H1 (cell line): ENCODE measurements around the gene CATSPERD. TPM values are rescaled to one million over a fixed set of nuclear protein-coding genes. Genes with fewer than 3 reads are reported as not detected.
A peak's percentile ranks its signal among the peaks of the same experiment; 100 is the strongest.

Experiments used
- CTCF ChIA-PET: fragments of 300-600 bp; sonication (Branson Sonifier 250); formaldehyde crosslinking; loops from one replicate; lab custom pipeline; 2021; ENCODE audit not compliant: partially characterized antibody; lab: Charles Lee
- POLR2A ChIA-PET: fragments of 300-600 bp; sonication (Branson Sonifier 250); formaldehyde crosslinking; loops from one replicate; lab custom pipeline; 2021; ENCODE audit warnings: inconsistent platforms; ENCODE audit not compliant: partially characterized antibody; lab: Charles Lee
- DNase-seq, 2 experiments: peaks; one replicate each; pipeline versions ENCODE4 v3.0.0 to v3.0.0-alpha.2; 2010 to 2022; ENCODE audit warnings: low spot score in 2 of 2, low read depth in 1 of 2, mixed read lengths in 1 of 2
- FAIRE-seq: peaks from 2 replicates; lab custom pipeline; 2011; peaks lifted over from hg19 to GRCh38; lab: Jason Lieb, UNC
- H2AFZ ChIP-seq: 2 replicates; pipeline ENCODE4 v1.8.1; 2012; ENCODE audit warnings: low read length, inconsistent platforms
- H2AK5ac ChIP-seq: 2 replicates; pipeline ENCODE4 v1.6.1; 2013; ENCODE audit warnings: low read depth, low read length
- H2BK120ac ChIP-seq: replicated peaks from 2 replicates; pipeline ENCODE3; 2013; ENCODE audit warnings: low read depth, low read length, inconsistent platforms
- H2BK12ac ChIP-seq: 2 replicates; pipeline ENCODE4 v1.6.1; 2013; ENCODE audit warnings: low read depth, low read length
- H2BK15ac ChIP-seq: 2 replicates; pipeline ENCODE4 v1.6.1; 2013; ENCODE audit warnings: low read length
- H2BK20ac ChIP-seq: 2 replicates; pipeline ENCODE4 v1.6.1; 2013; ENCODE audit warnings: low read length
- H2BK5ac ChIP-seq: 2 replicates; pipeline ENCODE4 v1.6.1; 2013; ENCODE audit warnings: low read depth, low read length
- H3K14ac ChIP-seq: 2 replicates; pipeline ENCODE4 v1.6.1; 2013; ENCODE audit warnings: inconsistent platforms; ENCODE audit not compliant: insufficient read length
- H3K18ac ChIP-seq: 2 replicates; pipeline ENCODE4 v1.6.1; 2013; ENCODE audit warnings: low read length; ENCODE audit errors: extremely low read depth
- H3K23ac ChIP-seq: 2 replicates; pipeline ENCODE4 v1.6.1; 2013; ENCODE audit warnings: inconsistent platforms; ENCODE audit not compliant: insufficient read length
- H3K23me2 ChIP-seq: 2 replicates; pipeline ENCODE4 v1.6.1; 2013; ENCODE audit warnings: low read depth, low read length
- H3K27ac ChIP-seq: 2 replicates; pipeline ENCODE4 v1.6.1; 2011; ENCODE audit warnings: low read depth, low read length, inconsistent platforms
- H3K27me3 ChIP-seq, 4 experiments: replicated peaks in 1 of 4; 1 replicate in 1 of 4; 2 replicates in 3 of 4; pipeline versions ENCODE4 v1.6.1 to v1.8.1; 2011 to 2013; ENCODE audit warnings: low read length in 3 of 4, mild to moderate bottlenecking in 3 of 4, inconsistent platforms in 2 of 4, mixed read lengths in 2 of 4, moderate library complexity in 1 of 4; ENCODE audit not compliant: control insufficient read depth in 3 of 4, insufficient read depth in 3 of 4; ENCODE audit errors: extremely low read depth in 1 of 4
- H3K36me3 ChIP-seq, 4 experiments: 2 replicates each; pipeline versions ENCODE4 v1.6.1 to v1.8.1; 2011 to 2013; ENCODE audit warnings: mild to moderate bottlenecking in 4 of 4, low read length in 3 of 4, moderate library complexity in 2 of 4, control low read depth in 1 of 4, inconsistent platforms in 1 of 4; ENCODE audit not compliant: insufficient read depth in 4 of 4, control insufficient read depth in 2 of 4
- H3K4ac ChIP-seq: replicated peaks from 2 replicates; pipeline ENCODE3; 2013; ENCODE audit warnings: low read length, low read depth, mixed read lengths, inconsistent platforms; ENCODE audit not compliant: insufficient read length
- H3K4me1 ChIP-seq, 4 experiments: replicated peaks in 1 of 4; 1 replicate in 1 of 4; 2 replicates in 3 of 4; pipeline versions ENCODE4 v1.6.1 to v1.8.1; 2011 to 2013; ENCODE audit warnings: low read length in 3 of 4, inconsistent platforms in 2 of 4, mixed read lengths in 1 of 4; ENCODE audit not compliant: insufficient read depth in 4 of 4, control insufficient read depth in 3 of 4
- H3K4me2 ChIP-seq, 2 experiments: 2 replicates each; pipeline versions ENCODE4 v1.6.1 to v1.8.1; 2011 to 2013; ENCODE audit warnings: low read depth in 2 of 2, low read length in 2 of 2, control low read depth in 1 of 2, inconsistent platforms in 1 of 2, mild to moderate bottlenecking in 1 of 2; ENCODE audit not compliant: insufficient read depth in 1 of 2
- H3K4me3 ChIP-seq, 4 experiments: fragments of 200-600, 300-600 bp in 1 of 4; sonication (generic), shearing (Covaris generic), sonication (Bioruptor Twin) in 1 of 4; 2 replicates each; pipeline versions ENCODE4 v1.5.1 to v1.8.1; 2011 to 2016; ENCODE audit warnings: low read length in 4 of 4, low read depth in 3 of 4, control low read depth in 2 of 4, inconsistent platforms in 2 of 4, mild to moderate bottlenecking in 2 of 4, mixed read lengths in 1 of 4, moderate library complexity in 1 of 4; ENCODE audit not compliant: insufficient read depth in 2 of 4; ENCODE audit errors: extremely low read depth in 1 of 4
- H3K56ac ChIP-seq: replicated peaks from 2 replicates; pipeline ENCODE3; 2013; ENCODE audit warnings: low read depth, mild to moderate bottlenecking, mixed read lengths, low read length, inconsistent platforms; ENCODE audit not compliant: insufficient read length
- H3K79me1 ChIP-seq: 2 replicates; pipeline ENCODE4 v1.6.1; 2013; ENCODE audit warnings: low read depth, low read length, control low read depth
- H3K79me2 ChIP-seq, 2 experiments: 2 replicates each; pipeline versions ENCODE4 v1.6.1 to v1.8.1; 2012 to 2013; ENCODE audit warnings: low read length in 2 of 2, mild to moderate bottlenecking in 2 of 2, inconsistent platforms in 1 of 2; ENCODE audit not compliant: insufficient read depth in 2 of 2, control insufficient read depth in 1 of 2
- H3K9ac ChIP-seq, 4 experiments: replicated peaks in 1 of 4; 1 replicate in 1 of 4; 2 replicates in 3 of 4; pipeline versions ENCODE4 v1.6.1 to v1.8.1; 2011 to 2013; ENCODE audit warnings: low read depth in 3 of 4, low read length in 3 of 4, control low read depth in 2 of 4, mild to moderate bottlenecking in 2 of 4, moderate library complexity in 2 of 4, inconsistent platforms in 1 of 4; ENCODE audit errors: extremely low read depth in 1 of 4
- H3K9me3 ChIP-seq, 2 experiments: 2 replicates each; pipeline versions ENCODE4 v1.6.1 to v1.8.1; 2012 to 2013; ENCODE audit warnings: mild to moderate bottlenecking in 2 of 2, moderate library complexity in 2 of 2, control low read depth in 1 of 2, inconsistent platforms in 1 of 2, low read depth in 1 of 2, low read length in 1 of 2, mixed read lengths in 1 of 2; ENCODE audit not compliant: insufficient read depth in 2 of 2
- H4K20me1 ChIP-seq, 2 experiments: replicated peaks in 1 of 2; 2 replicates each; pipeline versions ENCODE3 to v1.8.1; 2011 to 2013; ENCODE audit warnings: inconsistent platforms in 2 of 2, low read length in 2 of 2, mild to moderate bottlenecking in 1 of 2; ENCODE audit not compliant: insufficient read depth in 2 of 2, control insufficient read depth in 1 of 2
- H4K5ac ChIP-seq: 2 replicates; pipeline ENCODE4 v1.6.1; 2013; ENCODE audit warnings: low read length, low read depth, mixed read lengths, inconsistent platforms; ENCODE audit not compliant: insufficient read length
- H4K8ac ChIP-seq: 2 replicates; pipeline ENCODE4 v1.8.0; 2013; ENCODE audit warnings: mild to moderate bottlenecking, moderate library complexity, low read length, inconsistent platforms; ENCODE audit not compliant: insufficient read depth; ENCODE audit errors: extremely low read depth
- H4K91ac ChIP-seq: replicated peaks from 2 replicates; pipeline ENCODE3; 2013; ENCODE audit warnings: low read length, mixed read lengths, inconsistent platforms; ENCODE audit not compliant: insufficient read length
- SP1 ChIP-seq: IDR thresholded peaks from 2 replicates; pipeline ENCODE4 v1.6.1; 2011; ENCODE audit warnings: low read depth, low read length
- WGBS, 2 experiments: shearing (Covaris generic) in 1 of 2; methylation state at CpG; one replicate each; pipeline versions ENCODE4 v1.1.6 to v1.1.7; 2013 to 2015; ENCODE audit warnings: low lambda C conversion rate in 2 of 2, mixed read lengths in 2 of 2, inconsistent platforms in 1 of 2, low coverage in 1 of 2, missing lambda C conversion rate in 1 of 2; ENCODE audit not compliant: insufficient replicate concordance in 2 of 2, insufficient coverage in 1 of 2, insufficient read length in 1 of 2; ENCODE audit errors: extremely low coverage in 1 of 2, missing lambda C conversion rate in 1 of 2; 5-methylcytosine and 5-hydroxymethylcytosine counted together
- polyA plus RNA-seq, 7 experiments: library from polyadenylated mRNA; depleted of rRNA in 3 of 7; stranded (reverse) in 5 of 7; unstranded in 2 of 7; fragments of >200 nt in 5 of 7; fragments of 200-250 nt in 2 of 7; gene quantifications; 1 replicate in 5 of 7; 2 replicates in 1 of 7; 4 replicates in 1 of 7; pipeline versions ENCODE4 v1.2.1 to v1.2.3, GENCODE V29; 2011 to 2013; ENCODE audit warnings: missing spikeins in 2 of 7, mixed read lengths in 2 of 7
- total RNA-seq: library from RNA; stranded (reverse); fragmentation: NEBNext Ultra II Directional; extraction: Animal tissue kit (Norgen Biotek cat#: 25700); gene quantifications from 2 replicates; pipeline ENCODE4 v1.2.1, GENCODE V29; 2021
- TF ChIP-seq, protein P1 (sequence below), 3 experiments: IDR thresholded peaks; 1 replicate in 2 of 3; 2 replicates in 1 of 3; pipeline versions ENCODE4 v1.5.1 to v1.6.1; 2011; ENCODE audit warnings: low read length in 3 of 3, mild to moderate bottlenecking in 3 of 3, inconsistent platforms in 2 of 3, low read depth in 1 of 3, moderate library complexity in 1 of 3; ENCODE audit not compliant: insufficient read depth in 1 of 3; ENCODE audit errors: control extremely low read depth in 1 of 3

The CATSPERD gene
- total and polyA plus RNA-seq, 2 of the 8 experiments (the other 6 are each of a cell fraction or from before 2014, with no cell fraction given), result 0.12 TPM; not detected in 1

DNA sequence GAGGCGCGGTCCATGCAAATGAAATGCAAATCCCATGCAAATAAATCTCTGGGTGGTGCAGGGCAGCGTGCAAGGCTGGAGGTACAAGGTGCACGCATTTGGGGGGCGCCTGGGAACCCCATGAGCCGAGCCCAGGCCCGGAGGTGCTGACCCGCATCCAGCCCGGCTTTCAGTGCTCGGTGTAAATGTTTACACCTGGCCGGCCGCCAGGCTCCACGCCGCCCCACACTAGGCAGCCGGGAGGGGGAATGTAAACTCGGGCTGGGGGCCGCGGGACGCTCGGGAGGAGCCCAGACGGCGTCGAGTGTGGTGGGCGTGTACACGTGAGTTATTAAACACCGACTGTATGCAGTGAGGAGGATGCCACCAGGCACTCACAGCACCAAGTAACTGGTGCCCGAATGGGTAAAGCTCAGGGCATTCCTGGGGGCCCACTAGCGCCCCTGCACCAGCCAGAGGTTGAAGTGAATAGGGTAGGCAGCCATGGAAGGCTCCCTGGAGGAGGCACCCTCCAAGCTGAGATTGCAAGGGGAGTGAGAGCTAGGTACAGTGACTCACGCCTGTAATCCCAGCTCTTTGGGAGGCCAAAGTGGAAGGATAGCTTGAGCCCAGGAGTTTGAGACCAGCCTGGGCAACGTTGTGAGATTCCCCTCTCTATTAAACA lies 101.9 kb downstream of the CATSPERD start:
- Histone ChIP-seq H3K9ac (no peak overlapping the region; a peak in 1 of 7 replicates), H3K27ac (no peak overlapping the region), H2BK120ac (no peak overlapping the region), H3K4me2 (no peak overlapping the region), H4K20me1 (peaks cover 0 to 4% of the 10 kb centered on the region in 2 experiments), H3K4ac (no peak overlapping the region), H4K91ac (no peak overlapping the region), H3K23ac (no peak overlapping the region), H3K36me3 (no peaks in the 10 kb centered on the region), H2AK5ac (no peak overlapping the region), H3K18ac (no peak overlapping the region), H4K5ac (no peak overlapping the region), H4K8ac (no peak overlapping the region), H3K14ac (no peak overlapping the region), H3K23me2 (0 out of 2 replicates have a peak, but pooled peaks cover under 1% of the 10 kb centered on the region), H2BK20ac (no peak overlapping the region), H2BK15ac (no peak overlapping the region), H2AFZ (no peak overlapping the region), H3K56ac (no peak overlapping the region), H3K4me3 (no peak overlapping the region), H3K9me3 (no peaks in the 10 kb centered on the region), H3K79me1 (no peaks in the 10 kb centered on the region), H2BK5ac (no peak overlapping the region), H3K79me2 (no peaks in the 10 kb centered on the region), H2BK12ac (no peak overlapping the region), H3K27me3 (no peaks in the 10 kb centered on the region; a peak in 1 of 7 replicates), H3K4me1 (peaks cover 0 to 6% (median 4%) of the 10 kb centered on the region in 4 experiments; a peak in 5 of 7 replicates)
- FAIRE-seq, result no peak
- 87% methylated on average over 23 of the region's 30 CpGs; no CpG with 5 or more reads in 1 of the 2 experiments for WGBS, 2 experiments
- no peak for DNase-seq
- POLR2A ChIA-PET, result interaction anchor here (0.9 to 2.1 kb wide), 5 partner anchors 11 to 74 kb away, joined by 3 to 8 read pairs (median 3); partner anchors contain the start of gene NRTN
- TF ChIP-seq, protein P1, sequence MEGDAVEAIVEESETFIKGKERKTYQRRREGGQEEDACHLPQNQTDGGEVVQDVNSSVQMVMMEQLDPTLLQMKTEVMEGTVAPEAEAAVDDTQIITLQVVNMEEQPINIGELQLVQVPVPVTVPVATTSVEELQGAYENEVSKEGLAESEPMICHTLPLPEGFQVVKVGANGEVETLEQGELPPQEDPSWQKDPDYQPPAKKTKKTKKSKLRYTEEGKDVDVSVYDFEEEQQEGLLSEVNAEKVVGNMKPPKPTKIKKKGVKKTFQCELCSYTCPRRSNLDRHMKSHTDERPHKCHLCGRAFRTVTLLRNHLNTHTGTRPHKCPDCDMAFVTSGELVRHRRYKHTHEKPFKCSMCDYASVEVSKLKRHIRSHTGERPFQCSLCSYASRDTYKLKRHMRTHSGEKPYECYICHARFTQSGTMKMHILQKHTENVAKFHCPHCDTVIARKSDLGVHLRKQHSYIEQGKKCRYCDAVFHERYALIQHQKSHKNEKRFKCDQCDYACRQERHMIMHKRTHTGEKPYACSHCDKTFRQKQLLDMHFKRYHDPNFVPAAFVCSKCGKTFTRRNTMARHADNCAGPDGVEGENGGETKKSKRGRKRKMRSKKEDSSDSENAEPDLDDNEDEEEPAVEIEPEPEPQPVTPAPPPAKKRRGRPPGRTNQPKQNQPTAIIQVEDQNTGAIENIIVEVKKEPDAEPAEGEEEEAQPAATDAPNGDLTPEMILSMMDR (IDR thresholded peaks at IDR 0.05; ENCODE audit: control extremely low read depth in 1 of 3, insufficient read depth in 1 of 3, low read depth in 1 of 3, low read length in 3 of 3), result peak in 1 of 3 experiments; percentile 9; a peak in 1 of 4 replicates
- no peak for TF ChIP-seq SP1
- CTCF ChIA-PET, result interaction anchor here (0.7 to 3.7 kb wide), 8 partner anchors 11 to 70 kb away, joined by 4 to 32 read pairs (median 6); partner anchors contain the start of gene NRTN
